Fibroblast of the aortic adventitia (primary cell): Measurements from ENCODE around the gene HYDIN. TPM values are rescaled to one million over a fixed set of nuclear protein-coding genes. Genes with fewer than 3 reads are reported as not detected.

Experiments
- DNase-seq: peaks from one replicate; pipeline ENCODE4 v3.0.0-alpha.2; 2010; ENCODE audit warnings: low read depth
- H3K4me3 ChIP-seq: 2 replicates; pipeline ENCODE4 v1.5.1; 2011; ENCODE audit warnings: low read depth, mild to moderate bottlenecking, control low read depth, low read length, moderate library complexity
- small RNA-seq: library from RNA; depleted of rRNA; stranded (forward); fragments of <200 nt; gene quantifications from one replicate; pipeline ENCODE3, GENCODE V24; 2012
- total RNA-seq: library from RNA; depleted of rRNA; stranded (reverse); fragments of >200 nt; gene quantifications from 2 replicates; pipeline ENCODE4 v1.2.3, GENCODE V29; 2012; ENCODE audit warnings: low replicate concordance
- TF ChIP-seq, protein P1 (sequence below): IDR thresholded peaks from 2 replicates; pipeline ENCODE4 v1.5.1; 2011; ENCODE audit warnings: mild to moderate bottlenecking, low read length, control low read depth, inconsistent platforms; ENCODE audit not compliant: insufficient read depth

Gene HYDIN
- total RNA-seq, 1 donor: 1.5 TPM

DNA sequence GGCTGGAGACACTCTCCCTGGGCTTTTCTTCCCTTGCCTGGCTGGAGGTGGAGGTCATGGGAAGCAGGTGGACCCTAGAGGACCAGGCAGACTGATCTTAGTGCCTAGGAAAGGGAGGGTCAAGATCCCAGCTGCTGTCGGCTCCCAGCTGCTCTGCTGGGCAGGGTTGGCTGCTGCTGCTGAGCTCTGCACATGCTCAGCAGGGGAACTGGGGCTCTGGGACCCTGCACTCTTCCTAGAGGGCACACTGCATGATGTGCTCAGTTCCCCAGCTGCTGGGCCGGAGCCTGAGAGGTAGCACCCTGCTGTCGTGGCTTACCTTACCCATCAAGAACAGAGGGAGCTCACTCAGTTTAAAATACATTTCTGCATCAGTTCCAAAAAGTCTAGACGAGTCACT lies 463.9 kb downstream of the HYDIN start:
- no peak for DNase-seq
- TF ChIP-seq, protein P1, sequence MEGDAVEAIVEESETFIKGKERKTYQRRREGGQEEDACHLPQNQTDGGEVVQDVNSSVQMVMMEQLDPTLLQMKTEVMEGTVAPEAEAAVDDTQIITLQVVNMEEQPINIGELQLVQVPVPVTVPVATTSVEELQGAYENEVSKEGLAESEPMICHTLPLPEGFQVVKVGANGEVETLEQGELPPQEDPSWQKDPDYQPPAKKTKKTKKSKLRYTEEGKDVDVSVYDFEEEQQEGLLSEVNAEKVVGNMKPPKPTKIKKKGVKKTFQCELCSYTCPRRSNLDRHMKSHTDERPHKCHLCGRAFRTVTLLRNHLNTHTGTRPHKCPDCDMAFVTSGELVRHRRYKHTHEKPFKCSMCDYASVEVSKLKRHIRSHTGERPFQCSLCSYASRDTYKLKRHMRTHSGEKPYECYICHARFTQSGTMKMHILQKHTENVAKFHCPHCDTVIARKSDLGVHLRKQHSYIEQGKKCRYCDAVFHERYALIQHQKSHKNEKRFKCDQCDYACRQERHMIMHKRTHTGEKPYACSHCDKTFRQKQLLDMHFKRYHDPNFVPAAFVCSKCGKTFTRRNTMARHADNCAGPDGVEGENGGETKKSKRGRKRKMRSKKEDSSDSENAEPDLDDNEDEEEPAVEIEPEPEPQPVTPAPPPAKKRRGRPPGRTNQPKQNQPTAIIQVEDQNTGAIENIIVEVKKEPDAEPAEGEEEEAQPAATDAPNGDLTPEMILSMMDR: no peak
- no peak overlapping the region for H3K4me3 ChIP-seq

DNA sequence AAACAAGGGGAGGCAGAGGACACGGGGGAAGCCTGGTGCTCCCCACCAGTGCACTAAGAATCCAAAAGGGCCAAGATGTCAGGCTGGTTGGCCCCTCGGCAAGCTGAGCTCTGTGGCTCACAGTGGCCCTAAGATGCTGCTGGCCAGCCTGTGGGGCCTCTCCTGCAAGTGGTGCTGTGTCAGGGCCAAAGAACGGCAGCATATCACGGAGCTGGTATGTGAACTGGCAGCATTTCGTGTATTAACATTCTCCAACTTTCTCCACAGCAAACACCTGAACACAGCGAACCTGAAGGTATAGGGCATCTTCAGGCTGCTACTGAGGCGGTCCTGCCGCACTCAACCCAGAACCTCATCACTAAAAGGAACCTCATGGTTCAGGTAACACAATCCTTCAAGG lies 464.3 kb downstream of the HYDIN start:
- TF ChIP-seq, protein P1: no peak
- DNase-seq: no peak
- H3K4me3 ChIP-seq: no peak overlapping the region

DNA sequence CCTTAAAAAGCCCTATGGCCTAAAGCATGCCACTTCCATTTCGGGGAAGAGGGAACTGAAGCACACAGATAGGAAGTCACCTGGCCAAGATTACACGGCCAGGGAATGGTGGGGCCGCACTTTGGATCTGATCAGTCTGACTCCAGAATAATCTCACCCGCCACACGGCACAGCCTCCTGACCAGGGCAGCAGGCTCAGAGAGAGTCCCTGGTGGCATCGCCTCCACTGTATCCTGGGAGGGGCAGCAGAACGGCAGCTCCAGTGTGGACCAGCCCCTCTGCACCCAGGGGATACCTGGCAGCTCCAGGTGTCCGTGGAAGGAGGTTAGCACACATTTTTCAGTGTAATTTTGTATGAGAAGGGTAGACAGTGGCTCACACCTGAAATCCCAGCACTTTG lies 465.0 kb downstream of the HYDIN start:
- no peak for DNase-seq
- TF ChIP-seq, protein P1: no peak
- H3K4me3 ChIP-seq: no peak overlapping the region

DNA sequence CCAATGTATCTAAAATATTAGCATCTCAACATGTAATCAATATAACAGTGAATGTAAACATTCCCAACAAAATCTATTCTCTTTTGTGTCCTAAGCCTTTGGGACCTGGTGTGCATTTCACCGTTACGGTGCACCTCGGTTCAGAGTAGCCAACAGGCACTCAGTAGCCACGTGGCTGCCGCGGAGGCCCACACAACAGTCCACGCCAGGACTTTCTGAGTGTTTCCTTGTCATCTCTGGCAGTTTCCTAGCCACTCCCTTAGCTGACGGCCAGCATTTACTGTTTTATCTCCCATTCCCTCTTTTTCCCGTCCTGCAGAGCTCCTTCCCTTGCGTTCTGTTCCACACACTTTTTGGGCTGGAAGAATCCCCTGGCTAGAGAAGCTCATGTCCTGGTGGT lies 465.9 kb downstream of the HYDIN start:
- TF ChIP-seq, protein P1: no peak
- no peak for DNase-seq
- H3K4me3 ChIP-seq: no peak overlapping the region

DNA sequence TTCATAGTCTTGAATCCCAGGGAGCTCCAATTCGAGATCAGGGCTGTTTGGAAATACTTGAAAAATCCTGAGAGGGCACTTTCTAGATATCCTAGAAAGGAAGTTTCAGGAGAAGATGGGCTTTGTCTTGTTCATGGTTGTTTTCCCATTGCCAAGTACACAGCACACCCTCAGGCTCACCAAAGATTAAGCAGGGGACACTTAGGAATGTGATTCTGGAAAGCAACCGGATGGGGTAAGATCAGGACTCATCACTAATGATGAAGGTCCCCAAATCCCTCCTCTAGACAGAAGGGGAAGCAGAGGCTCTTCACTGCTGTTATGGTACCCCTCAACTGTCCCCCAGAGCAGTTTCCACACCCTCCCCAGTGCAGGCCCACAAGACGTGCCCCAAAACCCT lies 470.3 kb downstream of the HYDIN start:
- no peak for DNase-seq
- TF ChIP-seq, protein P1: no peak
- no peak overlapping the region for H3K4me3 ChIP-seq

DNA sequence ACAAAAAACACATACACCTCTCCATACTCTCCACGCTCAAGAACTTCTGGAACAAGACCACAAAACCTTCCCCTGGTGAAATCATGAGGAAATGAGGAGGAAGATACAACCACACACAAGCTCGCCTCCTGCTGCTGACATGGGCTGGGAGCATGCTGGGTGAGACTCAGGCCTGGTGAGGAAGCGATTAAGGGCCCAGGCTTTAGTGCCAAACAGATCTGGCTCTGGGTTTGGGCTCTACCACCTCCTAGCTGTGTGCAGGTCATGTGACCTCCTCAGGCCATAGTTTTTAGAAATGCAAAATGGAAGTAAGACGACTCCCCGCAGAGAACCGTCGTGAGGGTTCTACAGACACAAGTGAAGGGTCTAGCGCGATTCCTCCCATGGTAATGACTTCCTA lies 470.9 kb downstream of the HYDIN start:
- H3K4me3 ChIP-seq: no peak overlapping the region
- TF ChIP-seq, protein P1: no peak
- DNase-seq: no peak

DNA sequence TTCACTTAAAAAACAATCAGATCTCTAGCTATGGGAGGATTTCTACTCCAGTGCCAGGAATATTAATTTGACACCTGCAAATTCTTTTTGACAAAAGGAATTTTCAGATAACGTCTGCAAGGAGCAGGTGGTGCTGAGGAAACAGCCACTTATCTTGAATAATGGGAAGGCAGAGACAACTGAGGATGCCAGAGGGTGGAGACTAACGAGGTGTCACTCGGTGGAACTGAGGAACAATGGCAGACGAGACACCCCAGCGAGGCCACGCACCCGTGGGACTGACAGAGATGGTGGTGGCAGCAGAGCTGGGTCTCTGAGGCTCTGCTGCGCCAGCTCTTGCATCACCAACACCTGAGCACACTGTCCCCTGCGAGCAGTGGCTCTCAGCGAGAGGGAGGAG lies 471.7 kb downstream of the HYDIN start:
- no peak for DNase-seq
- TF ChIP-seq, protein P1: no peak
- H3K4me3 ChIP-seq: no peak overlapping the region

Small RNA genes lying within 50 kb of the gene (small RNA-seq; reads per million reads assigned to genes)
- gene RNU6ATAC25P: not detected

Other genes starting within 250 kb of the HYDIN start
- gene CMTR2, start 58.7 kb upstream of the HYDIN start, total RNA-seq: 17.3 and 32.1 TPM in 2 replicates
- gene CALB2, start 128.0 kb upstream of the HYDIN start, total RNA-seq: 0.36 TPM in 1 of 2 replicates, not detected in the other
- gene TLE7, start 211.3 kb upstream of the HYDIN start, total RNA-seq: not detected in 2 replicates
- 8.9 and 11.1 TPM in 2 replicates for gene ZNF23, start 231.5 kb upstream of the HYDIN start, total RNA-seq